Measurements from ENCODE around the gene INAFM1. TPM values are rescaled to one million over a fixed set of nuclear protein-coding genes. Genes with fewer than 3 reads are reported as not detected.

INAFM1 gene
- total and polyA plus RNA-seq, 2 donors from 2014 or later: 17.0 to 28.4 TPM

GRCh38 chr19:47253467-47253881 lies 21.2 kb upstream of the INAFM1 start:
- H3K9me3 ChIP-seq (ENCODE audit: control insufficient read depth in 2 of 3, insufficient read depth in 1 of 3, low read length in 3 of 3): no peaks in the 10 kb centered on the region
- no peak overlapping the region for H3K9ac ChIP-seq (ENCODE audit: low read length in 3 of 3)
- no peak for FAIRE-seq
- DNase-seq: no peak
- H3K27me3 ChIP-seq (ENCODE audit: control insufficient read depth, insufficient read depth, low read length): no peaks in the 10 kb centered on the region
- no peaks in the 10 kb centered on the region for H3K36me3 ChIP-seq (ENCODE audit: control insufficient read depth in 2 of 3, insufficient read depth in 3 of 3, low read length in 3 of 3)
- TF ChIP-seq CTCF (IDR thresholded peaks at IDR 0.05; ENCODE audit: borderline replicate concordance, extremely low read depth, insufficient read depth): no peak
- peaks cover 2 to 8% (median 7%) of the 10 kb centered on the region in 3 donors for H3K4me1 ChIP-seq (ENCODE audit: control insufficient read depth in 2 of 3, insufficient read depth in 2 of 3, low read depth in 1 of 3, low read length in 3 of 3)
- H3K4me3 ChIP-seq (ENCODE audit: low read length in 3 of 3): no peak overlapping the region
- intact Hi-C loops (cut with DNase I): no loop called here
- H3K27ac ChIP-seq (ENCODE audit: low read depth in 2 of 2, low read length in 2 of 2): no peak overlapping the region

- no peak for DNase-seq
- no peak overlapping the region for H3K27ac ChIP-seq (ENCODE audit: low read depth in 2 of 2, low read length in 2 of 2)
- no peak for FAIRE-seq
- no peak overlapping the region for H3K4me3 ChIP-seq (ENCODE audit: low read length in 3 of 3)
- no peaks in the 10 kb centered on the region for H3K36me3 ChIP-seq (ENCODE audit: control insufficient read depth in 2 of 3, insufficient read depth in 3 of 3, low read length in 3 of 3)
- H3K27me3 ChIP-seq (ENCODE audit: control insufficient read depth, insufficient read depth, low read length): no peaks in the 10 kb centered on the region
- H3K9ac ChIP-seq (ENCODE audit: low read length in 3 of 3): no peak overlapping the region
- TF ChIP-seq CTCF (IDR thresholded peaks at IDR 0.05; ENCODE audit: borderline replicate concordance, extremely low read depth, insufficient read depth): no peak
- H3K9me3 ChIP-seq (ENCODE audit: control insufficient read depth in 2 of 3, insufficient read depth in 1 of 3, low read length in 3 of 3): no peaks in the 10 kb centered on the region
- H3K4me1 ChIP-seq (ENCODE audit: control insufficient read depth in 2 of 3, insufficient read depth in 2 of 3, low read depth in 1 of 3, low read length in 3 of 3): peaks cover 2 to 10% (median 8%) of the 10 kb centered on the region in 3 donors
- intact Hi-C loops (cut with DNase I): no loop called here
Measured at GRCh38 chr19:47253970-47254369, 20.7 kb upstream of the INAFM1 start.

GRCh38 chr19:47255879-47256692 lies 18.6 kb upstream of the INAFM1 start, which contains the start of gene CCDC9:
TSS of gene CCDC9 (plus strand) at chr19:47256525. CDS start at chr19:47258401, 1,876 bp downstream.
- H3K9ac ChIP-seq (ENCODE audit: low read length in 3 of 3): peak within 1 kb of the TSS; percentile 78 to 95 (median 94)
- H3K36me3 ChIP-seq (ENCODE audit: control insufficient read depth in 2 of 3, insufficient read depth in 3 of 3, low read length in 3 of 3): peaks cover 0 to 17% (median 12%) of the 10 kb centered on the region in 3 donors
- intact Hi-C loops (cut with DNase I): no loop called here
- H3K27me3 ChIP-seq (ENCODE audit: control insufficient read depth, insufficient read depth, low read length): no peaks in the 10 kb centered on the region
- H3K4me3 ChIP-seq (ENCODE audit: low read length in 3 of 3): peak within 1 kb of the TSS; percentile 71 to 98 (median 94)
- no peak for FAIRE-seq
- peak within 1 kb of the TSS; percentile 91 to 92 for H3K27ac ChIP-seq (ENCODE audit: low read depth in 2 of 2, low read length in 2 of 2)
- no peaks in the 10 kb centered on the region for H3K9me3 ChIP-seq (ENCODE audit: control insufficient read depth in 2 of 3, insufficient read depth in 1 of 3, low read length in 3 of 3)
- TF ChIP-seq CTCF (IDR thresholded peaks at IDR 0.05; ENCODE audit: borderline replicate concordance, extremely low read depth, insufficient read depth): no peak
- H3K4me1 ChIP-seq (ENCODE audit: control insufficient read depth in 2 of 3, insufficient read depth in 2 of 3, low read depth in 1 of 3, low read length in 3 of 3): peaks cover 2 to 12% (median 8%) of the 10 kb centered on the region in 3 donors
- DNase-seq: peak; percentile 98 to 99 (median 99)

All from kidney (tissue), 14 donors.